Activated naive CD4-positive, alpha-beta T cell treated with anti-CD3 and anti-CD28 coated beads, Interleukin-2, amount 50 U/mL, for 24 hours (primary cell): ENCODE results near the gene RHEB.

ENCODE experiments used
- H3K27ac Mint-ChIP-seq: one replicate; pipeline ENCODE4 v1.8.0; 2021; ENCODE audit warnings: mild to moderate bottlenecking, mixed read lengths
- H3K27me3 Mint-ChIP-seq: one replicate; pipeline ENCODE4 v1.8.0; 2021; ENCODE audit warnings: mixed read lengths
- H3K36me3 Mint-ChIP-seq: one replicate; pipeline ENCODE4 v1.8.0; 2021; ENCODE audit warnings: mixed read lengths
- H3K4me1 Mint-ChIP-seq: one replicate; pipeline ENCODE4 v1.8.0; 2021; ENCODE audit warnings: mixed read lengths
- H3K4me3 Mint-ChIP-seq: one replicate; pipeline ENCODE4 v1.8.0; 2021; ENCODE audit warnings: mild to moderate bottlenecking, mixed read lengths
- H3K9me3 Mint-ChIP-seq: one replicate; pipeline ENCODE4 v1.8.0; 2021; ENCODE audit warnings: mixed read lengths

Gene RHEB

GRCh38 chr7:151514461-151515275, 5.0 kb downstream of the RHEB start:
- Mint-ChIP-seq H3K27me3 (no peaks in the 10 kb centered on the region), H3K9me3 (no peaks in the 10 kb centered on the region), H3K4me3 (peak overlapping the region; percentile 61), H3K36me3 (peaks cover 4% of the 10 kb centered on the region), H3K27ac (peak overlapping the region; percentile 92), H3K4me1 (peaks cover 76% of the 10 kb centered on the region)

DNA sequence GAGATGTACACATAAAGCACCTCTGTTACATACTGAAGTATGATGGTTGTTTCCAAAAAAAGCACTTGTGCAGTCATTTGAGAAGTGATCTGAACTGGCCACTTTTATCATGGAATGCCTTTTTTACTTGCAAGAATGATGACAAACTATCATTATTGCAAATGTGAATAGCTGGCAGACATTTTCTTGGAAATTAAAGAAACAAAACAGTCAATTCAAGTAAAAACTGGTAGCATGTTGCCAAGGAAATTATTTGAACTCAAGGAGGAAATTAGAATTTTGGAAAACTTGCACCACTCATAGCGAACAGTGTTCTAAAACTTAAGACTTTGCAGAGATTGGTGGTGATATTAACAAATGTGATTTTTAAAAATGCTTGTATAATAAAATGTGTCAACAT, 6.6 kb downstream of the RHEB start:
- no peak overlapping the region for H3K27ac Mint-ChIP-seq
- peaks cover 89% of the 10 kb centered on the region for H3K4me1 Mint-ChIP-seq
- H3K36me3 Mint-ChIP-seq = peaks cover 4% of the 10 kb centered on the region

DNA sequence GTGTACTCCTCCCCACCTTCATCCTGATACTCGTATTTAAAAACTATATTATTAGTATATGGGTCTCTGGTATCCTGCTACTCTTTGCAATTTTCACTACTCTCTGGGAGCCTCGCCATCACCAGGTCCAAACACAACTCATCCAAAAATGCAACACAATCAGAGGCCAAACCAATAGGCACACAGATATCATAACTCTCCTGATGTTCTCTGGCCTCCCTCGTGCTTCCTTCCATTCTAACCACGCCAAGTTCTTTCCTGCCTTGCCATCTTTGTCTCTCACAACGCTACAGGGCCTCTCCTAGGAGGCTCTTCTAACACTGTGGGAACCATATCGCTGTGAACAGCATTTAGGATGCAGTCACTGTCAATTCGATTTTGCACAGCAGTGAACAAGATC, 7.3 kb downstream of the RHEB start:
- Mint-ChIP-seq H3K27ac (no peak overlapping the region), H3K4me1 (peaks cover 89% of the 10 kb centered on the region), H3K9me3 (no peaks in the 10 kb centered on the region), H3K27me3 (no peaks in the 10 kb centered on the region), H3K4me3 (no peak overlapping the region), H3K36me3 (peaks cover 4% of the 10 kb centered on the region)

More for the DNA sequence above, 6.6 kb downstream of the RHEB start:
- Mint-ChIP-seq H3K4me3 (no peak overlapping the region), H3K9me3 (no peaks in the 10 kb centered on the region), H3K27me3 (no peaks in the 10 kb centered on the region)

DNA sequence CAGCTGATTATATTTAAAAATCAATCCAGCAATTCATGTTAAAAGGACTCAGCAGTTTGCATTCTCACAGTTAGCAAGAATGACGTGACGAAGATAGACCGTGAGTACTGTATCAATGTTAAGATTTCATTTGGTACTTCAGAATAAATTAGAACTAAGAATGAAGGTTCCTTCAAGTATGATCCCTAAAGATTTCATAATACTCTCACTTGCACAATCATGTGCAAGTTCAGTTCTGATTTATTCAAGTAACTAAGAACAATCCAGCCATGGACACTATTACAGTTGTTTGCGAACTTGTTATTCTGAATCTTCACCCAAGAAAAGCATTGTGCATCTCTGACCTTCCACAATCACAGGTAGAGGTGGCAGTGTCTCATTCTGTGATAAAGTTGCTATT, 7.7 kb downstream of the RHEB start:
- Mint-ChIP-seq H3K27me3 (no peaks in the 10 kb centered on the region), H3K4me3 (no peak overlapping the region), H3K9me3 (no peaks in the 10 kb centered on the region)

DNA sequence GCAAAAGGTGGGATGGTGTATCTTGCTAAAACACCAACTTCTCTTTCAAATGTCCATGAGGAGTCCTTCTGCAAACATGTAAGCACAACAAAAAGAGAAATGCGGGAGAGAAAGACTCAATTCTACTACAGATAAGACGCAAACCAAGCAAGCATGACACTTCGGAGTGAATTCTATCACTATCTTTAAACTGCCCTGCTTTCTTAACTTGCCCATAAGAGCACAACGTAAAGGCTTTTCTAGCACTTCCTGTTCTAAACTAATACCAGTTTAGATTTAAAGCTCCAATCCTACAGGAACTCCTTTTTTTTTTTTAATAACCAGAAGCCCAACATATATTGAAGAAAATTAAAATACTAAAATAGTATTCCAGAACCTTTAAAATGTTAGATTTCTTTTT, 8.4 kb downstream of the RHEB start:
- Mint-ChIP-seq H3K27ac (no peak overlapping the region), H3K4me3 (no peak overlapping the region), H3K36me3 (peaks cover 4% of the 10 kb centered on the region), H3K9me3 (no peaks in the 10 kb centered on the region), H3K4me1 (peaks cover 88% of the 10 kb centered on the region), H3K27me3 (no peaks in the 10 kb centered on the region)

More for the DNA sequence above, 7.7 kb downstream of the RHEB start:
- H3K36me3 Mint-ChIP-seq = peaks cover 4% of the 10 kb centered on the region
- H3K27ac Mint-ChIP-seq = no peak overlapping the region
- peaks cover 89% of the 10 kb centered on the region for H3K4me1 Mint-ChIP-seq

DNA sequence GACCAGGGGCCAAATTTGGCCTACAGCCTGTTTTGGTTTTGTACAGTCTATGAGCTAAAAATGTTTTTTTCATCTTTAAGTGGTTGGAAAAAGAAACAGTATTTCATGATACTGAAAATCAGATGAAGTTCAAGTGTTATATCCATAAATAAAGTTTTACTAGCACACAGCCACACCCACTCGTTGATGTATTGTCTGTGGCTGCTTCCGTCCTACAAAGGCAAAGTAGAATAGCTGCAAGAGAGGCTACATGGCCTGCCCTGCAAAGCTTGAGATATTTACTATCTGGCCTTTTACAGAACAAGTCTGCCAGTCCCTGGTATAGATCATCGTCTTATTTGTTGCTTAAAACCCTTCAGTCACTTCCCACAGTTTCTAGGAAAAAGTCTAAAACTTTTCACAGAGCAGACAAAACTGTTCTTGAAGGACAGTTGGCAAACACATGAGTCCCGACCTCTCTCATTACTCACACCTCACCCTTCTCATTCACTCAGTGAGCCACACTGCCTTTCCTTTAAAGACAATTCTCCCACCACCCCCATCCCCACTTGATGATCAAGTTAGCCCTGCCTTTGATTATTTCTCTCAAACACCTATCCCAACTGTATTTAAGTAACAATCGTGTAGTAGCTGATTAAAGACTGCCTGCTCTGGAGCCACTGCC, 9.9 kb downstream of the RHEB start:
- Mint-ChIP-seq H3K9me3 (no peaks in the 10 kb centered on the region), H3K4me1 (peaks cover 85% of the 10 kb centered on the region), H3K27ac (no peak overlapping the region), H3K4me3 (no peak overlapping the region), H3K27me3 (no peaks in the 10 kb centered on the region), H3K36me3 (peaks cover 4% of the 10 kb centered on the region)

- H3K9me3 Mint-ChIP-seq = no peaks in the 10 kb centered on the region
- H3K4me3 Mint-ChIP-seq = no peak overlapping the region
- peaks cover 4% of the 10 kb centered on the region for H3K36me3 Mint-ChIP-seq
- no peak overlapping the region for H3K27ac Mint-ChIP-seq
- no peaks in the 10 kb centered on the region for H3K27me3 Mint-ChIP-seq
- H3K4me1 Mint-ChIP-seq = peaks cover 85% of the 10 kb centered on the region
Observed at GRCh38 chr7:151508991-151509390, 10.7 kb downstream of the RHEB start.

- peaks cover 1% of the 10 kb centered on the region for H3K36me3 Mint-ChIP-seq
- no peaks in the 10 kb centered on the region for H3K9me3 Mint-ChIP-seq
- no peaks in the 10 kb centered on the region for H3K27me3 Mint-ChIP-seq
- H3K4me1 Mint-ChIP-seq = peaks cover 84% of the 10 kb centered on the region
- peak overlapping the region; percentile 77 for H3K27ac Mint-ChIP-seq
- H3K4me3 Mint-ChIP-seq = peak overlapping the region; percentile 15
Observed at GRCh38 chr7:151507806-151508205, 11.9 kb downstream of the RHEB start.

DNA sequence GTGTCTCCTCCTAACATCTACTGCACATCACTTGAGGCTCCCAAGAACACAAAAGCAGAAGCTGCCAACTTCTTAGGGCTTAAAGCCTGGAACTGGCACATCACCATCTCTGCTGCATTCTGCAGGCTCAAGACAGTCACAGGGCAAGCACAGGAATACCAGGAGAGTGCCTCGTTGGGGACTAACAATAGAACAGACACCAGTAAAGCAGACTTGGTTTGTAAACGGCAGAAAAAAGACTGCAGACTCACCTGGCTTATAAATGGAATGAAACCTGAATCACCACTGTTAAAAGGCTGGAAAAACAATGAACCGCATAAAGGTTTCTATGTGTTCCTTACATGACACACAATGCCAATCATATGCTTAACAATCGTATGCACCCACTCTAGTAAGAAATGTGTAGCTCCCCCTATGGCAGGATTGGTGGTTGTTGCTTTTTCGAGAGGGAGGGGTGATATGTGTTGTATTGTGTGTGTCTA, 12.8 kb downstream of the RHEB start:
- H3K4me3 Mint-ChIP-seq = no peak overlapping the region
- H3K9me3 Mint-ChIP-seq = no peaks in the 10 kb centered on the region
- peaks cover 84% of the 10 kb centered on the region for H3K4me1 Mint-ChIP-seq
- H3K27me3 Mint-ChIP-seq = no peaks in the 10 kb centered on the region
- H3K27ac Mint-ChIP-seq = no peak overlapping the region
- peaks cover 1% of the 10 kb centered on the region for H3K36me3 Mint-ChIP-seq

GRCh38 chr7:151505836-151506468, 13.7 kb downstream of the RHEB start:
- Mint-ChIP-seq H3K27me3 (no peaks in the 10 kb centered on the region), H3K9me3 (no peaks in the 10 kb centered on the region), H3K4me3 (no peak overlapping the region), H3K27ac (no peak overlapping the region), H3K4me1 (peaks cover 86% of the 10 kb centered on the region), H3K36me3 (peaks cover 3% of the 10 kb centered on the region)

GRCh38 chr7:151505433-151505832, 14.3 kb downstream of the RHEB start:
- H3K36me3 Mint-ChIP-seq = peaks cover 3% of the 10 kb centered on the region
- no peaks in the 10 kb centered on the region for H3K9me3 Mint-ChIP-seq
- peaks cover 86% of the 10 kb centered on the region for H3K4me1 Mint-ChIP-seq
- H3K27me3 Mint-ChIP-seq = no peaks in the 10 kb centered on the region
- H3K27ac Mint-ChIP-seq = no peak overlapping the region
- H3K4me3 Mint-ChIP-seq = no peak overlapping the region

DNA sequence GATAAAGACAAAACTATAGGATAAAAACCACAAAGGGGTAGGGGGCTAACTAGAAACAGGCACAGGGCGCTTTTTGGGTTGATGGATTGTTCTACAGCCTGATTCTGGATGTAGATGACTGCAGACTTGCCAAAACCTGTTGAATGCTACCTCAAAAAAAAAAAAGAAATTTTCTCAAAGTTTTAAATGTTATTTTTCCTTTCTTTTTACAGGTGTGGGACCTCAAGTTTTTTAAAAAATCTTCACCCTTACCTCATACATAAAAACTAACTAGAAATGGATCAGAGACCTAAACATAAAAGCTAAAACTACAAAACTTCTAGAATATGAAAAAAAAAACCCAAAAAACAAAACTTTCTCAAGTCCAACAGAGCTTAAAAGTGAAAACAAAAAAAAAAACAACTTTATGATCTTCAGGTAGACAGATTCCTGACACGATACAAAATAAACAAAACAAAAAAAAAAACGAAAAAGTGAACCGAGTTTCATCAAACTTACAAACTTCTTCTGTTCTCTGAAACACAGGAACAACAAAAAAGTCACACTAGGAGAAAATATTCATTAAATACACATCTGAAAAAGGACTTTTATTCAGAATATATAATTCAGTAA, 14.9 kb downstream of the RHEB start:
- Mint-ChIP-seq H3K9me3 (no peaks in the 10 kb centered on the region), H3K27me3 (no peaks in the 10 kb centered on the region), H3K27ac (no peak overlapping the region), H3K4me3 (no peak overlapping the region), H3K4me1 (peaks cover 86% of the 10 kb centered on the region), H3K36me3 (peaks cover 4% of the 10 kb centered on the region)

DNA sequence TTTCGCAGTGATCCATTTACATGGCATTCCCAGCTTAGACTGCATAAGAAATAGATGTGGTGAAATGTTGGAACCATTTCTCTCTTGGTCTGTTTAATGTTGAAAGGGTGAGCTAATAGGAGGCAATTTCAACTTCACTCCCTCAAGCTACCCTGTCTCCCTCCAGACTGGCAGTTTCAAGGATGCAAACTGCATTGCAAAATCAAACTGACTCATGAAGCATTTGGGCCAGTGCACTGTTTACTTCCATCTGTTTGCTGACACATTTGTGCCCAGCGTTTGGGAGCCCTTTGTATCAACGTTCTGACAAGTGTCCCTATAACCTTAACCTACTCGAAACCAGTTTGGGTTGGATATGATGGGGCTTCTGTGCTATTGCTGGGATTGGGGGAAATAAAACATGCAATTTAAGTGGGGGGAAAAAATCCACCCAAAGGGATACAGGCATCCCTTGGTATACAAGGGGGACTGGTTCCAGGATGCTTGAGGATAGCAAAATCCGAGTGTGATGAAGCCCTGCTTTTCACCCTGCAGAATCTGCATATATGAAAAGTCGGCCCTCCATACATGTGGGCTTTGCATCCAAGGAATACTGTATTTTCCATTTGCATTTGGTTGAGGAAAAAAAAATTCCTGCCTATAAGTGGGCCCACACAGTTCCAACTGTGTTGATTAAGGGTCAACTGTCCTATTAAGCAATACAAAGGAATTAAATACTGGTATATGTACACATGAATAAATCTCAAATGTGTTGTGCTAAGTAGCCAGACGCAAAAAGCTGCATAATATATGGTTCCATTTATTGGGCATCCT, 15.6 kb downstream of the RHEB start:
- Mint-ChIP-seq H3K9me3 (no peaks in the 10 kb centered on the region), H3K4me3 (no peak overlapping the region), H3K36me3 (peaks cover 4% of the 10 kb centered on the region), H3K27me3 (no peaks in the 10 kb centered on the region), H3K27ac (no peak overlapping the region), H3K4me1 (peaks cover 86% of the 10 kb centered on the region)

GRCh38 chr7:151501676-151502075, 18.0 kb downstream of the RHEB start:
- Mint-ChIP-seq H3K4me3 (no peak overlapping the region), H3K4me1 (peaks cover 84% of the 10 kb centered on the region)

DNA sequence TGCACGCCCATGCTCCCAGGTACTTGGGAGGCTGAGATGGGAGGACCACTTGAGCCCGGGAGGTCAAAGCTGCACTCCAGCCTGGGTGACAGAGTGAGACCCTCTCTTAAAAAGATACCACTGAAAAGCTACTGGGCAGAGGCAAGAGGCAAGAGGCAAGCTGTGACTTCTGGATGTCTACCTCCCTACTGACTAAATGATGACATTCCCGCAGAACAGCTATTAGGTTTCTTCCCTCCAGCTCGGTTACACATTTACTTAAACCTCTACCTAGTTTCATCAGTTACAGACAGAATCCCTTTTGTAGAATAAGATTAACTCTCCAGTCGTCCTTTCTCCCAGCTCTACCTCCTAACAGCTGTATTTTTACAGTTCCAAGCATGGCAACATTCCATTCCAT, 21.2 kb downstream of the RHEB start:
- peaks cover 88% of the 10 kb centered on the region for H3K4me1 Mint-ChIP-seq
- peaks cover 4% of the 10 kb centered on the region for H3K36me3 Mint-ChIP-seq
- no peak overlapping the region for H3K27ac Mint-ChIP-seq
- no peaks in the 10 kb centered on the region for H3K27me3 Mint-ChIP-seq
- no peak overlapping the region for H3K4me3 Mint-ChIP-seq
- no peaks in the 10 kb centered on the region for H3K9me3 Mint-ChIP-seq

More at GRCh38 chr7:151501676-151502075, 18.0 kb downstream of the RHEB start:
- no peaks in the 10 kb centered on the region for H3K27me3 Mint-ChIP-seq
- peaks cover 4% of the 10 kb centered on the region for H3K36me3 Mint-ChIP-seq
- H3K27ac Mint-ChIP-seq = no peak overlapping the region
- H3K9me3 Mint-ChIP-seq = no peaks in the 10 kb centered on the region
